SK-N-MC (cell line): ENCODE results near the gene ARVCF.

Experiments
- EZH2 ChIP-seq: fragments of 200-600 bp; sonication (generic); IDR thresholded peaks from one replicate; pipeline ENCODE4 v1.6.1; 2017; ENCODE audit warnings: antibody characterized with exemption
- POLR2AphosphoS5 ChIP-seq: IDR thresholded peaks from 2 replicates; pipeline ENCODE4 v1.6.1; 2012; ENCODE audit warnings: mild to moderate bottlenecking, low read depth, low read length, borderline replicate concordance

- TF ChIP-seq POLR2AphosphoS5, result no peak
- no peak for TF ChIP-seq EZH2
Measured at GRCh38 chr22:20013382-20013871, 3.2 kb downstream of the ARVCF start.
